Skeletal muscle tissue (tissue), 4 donors: ENCODE results near the gene SRGAP2. TPM values are rescaled to one million over a fixed set of nuclear protein-coding genes. Genes with fewer than 3 reads are reported as not detected.
A peak's percentile ranks its signal among the peaks of the same experiment; 100 is the strongest.
"Not testable (repeated sequence)": the region's sequence is repeated elsewhere in the genome, so short reads cannot be mapped to it uniquely, and the experiment has no call there.

Source experiments
- H3K27ac ChIP-seq: one replicate; pipeline ENCODE4 v1.7.0; 2013; ENCODE audit warnings: mild to moderate bottlenecking, low read depth, low read length, inconsistent platforms
- H3K27me3 ChIP-seq, 3 donors: one replicate each; pipeline ENCODE4 v1.7.0; 2013; ENCODE audit warnings: low read length in 3 of 3; ENCODE audit not compliant: control insufficient read depth in 3 of 3, insufficient read depth in 3 of 3
- H3K36me3 ChIP-seq, 3 donors: one replicate each; pipeline ENCODE4 v1.7.0; 2013; ENCODE audit warnings: low read length in 3 of 3; ENCODE audit not compliant: control insufficient read depth in 3 of 3, insufficient read depth in 3 of 3
- H3K4me1 ChIP-seq, 3 donors: one replicate each; pipeline ENCODE4 v1.7.0; 2013; ENCODE audit warnings: low read length in 3 of 3, mild to moderate bottlenecking in 3 of 3; ENCODE audit not compliant: control insufficient read depth in 3 of 3, insufficient read depth in 3 of 3
- H3K4me3 ChIP-seq, 3 donors: one replicate each; pipeline ENCODE4 v1.7.0; 2013; ENCODE audit warnings: low read length in 3 of 3
- H3K9ac ChIP-seq, 3 donors: one replicate each; pipeline ENCODE4 v1.7.0; 2013; ENCODE audit warnings: low read length in 3 of 3, mild to moderate bottlenecking in 3 of 3, moderate library complexity in 2 of 3, low read depth in 1 of 3
- H3K9me3 ChIP-seq, 3 donors: one replicate each; pipeline ENCODE4 v1.7.0; 2013; ENCODE audit warnings: low read length in 3 of 3; ENCODE audit not compliant: control insufficient read depth in 3 of 3
- total RNA-seq: library from RNA; depleted of rRNA; stranded (reverse); fragments of >200 nt; gene quantifications from one replicate; pipeline ENCODE4 v1.2.3, GENCODE V29; 2014
- donor health status: Osteomylitis.

The SRGAP2 gene
- total RNA-seq, 1 donor from 2014 or later, result 62.1 TPM

- not testable (repeated sequence) for H3K9ac ChIP-seq, H3K4me3 ChIP-seq, H3K36me3 ChIP-seq, H3K4me1 ChIP-seq, H3K9me3 ChIP-seq, H3K27me3 ChIP-seq, H3K27ac ChIP-seq
Observed at GRCh38 chr1:206182368-206183317, 20.7 kb upstream of the SRGAP2 start.

- H3K4me1 ChIP-seq, H3K9ac ChIP-seq, H3K36me3 ChIP-seq, H3K4me3 ChIP-seq, H3K27ac ChIP-seq, H3K27me3 ChIP-seq, H3K9me3 ChIP-seq: not testable (repeated sequence)
Observed at GRCh38 chr1:206183788-206184187, 19.6 kb upstream of the SRGAP2 start.

DNA sequence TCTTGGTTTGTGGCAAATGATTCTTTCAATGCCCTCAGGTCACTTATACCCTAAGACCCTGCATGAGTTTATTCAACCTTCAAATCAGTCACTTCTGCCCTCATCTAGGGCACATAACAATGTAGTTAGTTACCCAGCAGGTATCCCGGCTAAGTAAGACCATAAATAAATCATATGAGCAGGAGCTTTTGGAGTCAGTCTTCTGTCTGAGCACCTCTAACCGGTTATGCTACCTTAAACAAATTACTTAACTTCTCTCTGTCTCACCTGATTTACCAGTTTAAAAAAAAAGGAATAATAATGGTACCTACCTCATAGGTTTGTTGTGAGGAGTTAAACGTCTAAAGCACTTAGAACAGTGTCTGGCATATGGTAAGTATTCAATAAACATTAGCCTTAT is 17.6 kb upstream of the SRGAP2 start:
- not testable (repeated sequence) for H3K36me3 ChIP-seq, H3K4me1 ChIP-seq, H3K27me3 ChIP-seq, H3K9me3 ChIP-seq, H3K9ac ChIP-seq, H3K4me3 ChIP-seq, H3K27ac ChIP-seq

DNA sequence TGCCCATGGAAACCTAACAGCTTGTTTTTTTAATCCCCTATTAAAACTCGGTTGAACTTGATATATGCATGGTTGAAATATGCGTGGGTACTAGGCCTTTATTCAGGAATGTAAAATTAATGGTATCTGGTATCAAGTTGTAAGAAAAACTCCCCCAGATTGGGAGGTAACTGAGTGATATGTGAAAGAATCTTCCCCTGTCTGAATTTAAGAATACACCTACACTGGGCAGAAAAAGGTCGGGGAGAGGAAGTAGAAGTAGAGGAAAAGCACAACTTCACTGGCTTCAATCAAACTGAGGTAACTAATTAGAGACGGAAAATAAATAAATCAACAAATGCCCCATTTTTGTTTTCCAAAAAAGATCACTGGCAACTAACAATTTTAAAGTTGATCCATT is 16.5 kb upstream of the SRGAP2 start:
- not testable (repeated sequence) for H3K4me1 ChIP-seq, H3K27ac ChIP-seq, H3K9ac ChIP-seq, H3K9me3 ChIP-seq, H3K27me3 ChIP-seq, H3K4me3 ChIP-seq, H3K36me3 ChIP-seq

- not testable (repeated sequence) for H3K4me1 ChIP-seq, H3K9ac ChIP-seq, H3K9me3 ChIP-seq, H3K27me3 ChIP-seq, H3K36me3 ChIP-seq, H3K27ac ChIP-seq, H3K4me3 ChIP-seq
Observed at GRCh38 chr1:206195182-206195581, 8.2 kb upstream of the SRGAP2 start.

- not testable (repeated sequence) for H3K9ac ChIP-seq, H3K4me1 ChIP-seq, H3K9me3 ChIP-seq, H3K36me3 ChIP-seq, H3K27ac ChIP-seq, H3K27me3 ChIP-seq, H3K4me3 ChIP-seq
Observed at GRCh38 chr1:206196748-206197424, 6.5 kb upstream of the SRGAP2 start.

GRCh38 chr1:206202789-206203363 is 465 bp upstream of the SRGAP2 start, which contains the start of gene FAM72A:
Gene FAM72A, minus strand, starts transcription at chr1:206202839. Its CDS starts 814 bp downstream, at chr1:206202025.
- H3K36me3 ChIP-seq, H3K4me1 ChIP-seq, H3K9me3 ChIP-seq, H3K27me3 ChIP-seq: not testable (repeated sequence)
- Histone ChIP-seq H3K4me3 (peak within 1 kb of the TSS in 1 of 3 donors; percentile 35), H3K9ac (peak within 1 kb of the TSS in 1 of 3 donors; percentile 50), H3K27ac (peak within 1 kb of the TSS; percentile 30)

GRCh38 chr1:206204159-206204511 is 794 bp downstream of the SRGAP2 start:
- not testable (repeated sequence) for H3K4me1 ChIP-seq, H3K27ac ChIP-seq, H3K4me3 ChIP-seq, H3K27me3 ChIP-seq, H3K9me3 ChIP-seq, H3K9ac ChIP-seq, H3K36me3 ChIP-seq

- H3K27me3 ChIP-seq, H3K36me3 ChIP-seq, H3K27ac ChIP-seq, H3K9me3 ChIP-seq, H3K9ac ChIP-seq, H3K4me1 ChIP-seq: not testable (repeated sequence)
- H3K4me3 ChIP-seq, result peak overlapping the region in 1 of 3 donors; percentile 29
Observed at GRCh38 chr1:206204871-206205270, 1.5 kb downstream of the SRGAP2 start.

GRCh38 chr1:206205569-206205968 is 2.2 kb downstream of the SRGAP2 start:
- H3K27me3 ChIP-seq, H3K9ac ChIP-seq, H3K4me1 ChIP-seq, H3K27ac ChIP-seq, H3K9me3 ChIP-seq, H3K36me3 ChIP-seq: not testable (repeated sequence)
- peak overlapping the region in 1 of 3 donors; percentile 23 for H3K4me3 ChIP-seq
